HepG2 (cell line): Measurements from ENCODE around the gene DEFB112. TPM values are rescaled to one million over a fixed set of nuclear protein-coding genes. Genes with fewer than 3 reads are reported as not detected.

Source experiments
- ATF7-NPFF ChIP-seq: sonication (generic); formaldehyde crosslinking; IDR thresholded peaks from 2 replicates; pipeline ENCODE4 v1.8.1; 2023; ENCODE audit warnings: mild to moderate bottlenecking, low read depth, missing genetic modification reagents, moderate library complexity
- CBX5 ChIP-seq: sonication (generic); formaldehyde crosslinking; IDR thresholded peaks from 2 replicates; pipeline ENCODE4 v1.4.0; 2020; ENCODE audit warnings: missing genetic modification reagents, borderline replicate concordance
- KDM2A ChIP-seq: sonication (generic); formaldehyde crosslinking; IDR thresholded peaks from 2 replicates; pipeline ENCODE4 v1.4.0; 2020; ENCODE audit warnings: low read depth, missing genetic modification reagents, borderline replicate concordance
- REPIN1 ChIP-seq: sonication (generic); formaldehyde crosslinking; IDR thresholded peaks from 2 replicates; pipeline ENCODE4 v1.8.0; 2022; ENCODE audit warnings: missing genetic modification reagents, low read depth, mild to moderate bottlenecking, borderline replicate concordance
- SIN3B ChIP-seq: fragments of 150-350 bp; IDR thresholded peaks from 2 replicates; pipeline ENCODE4 v1.6.1; 2014; ENCODE audit warnings: low read length
- ZBTB8A ChIP-seq: sonication (generic); formaldehyde crosslinking; IDR thresholded peaks from 2 replicates; pipeline ENCODE4 v1.4.0; 2020; ENCODE audit warnings: mild to moderate bottlenecking, low read depth, missing genetic modification reagents, borderline replicate concordance
- ZFP1 ChIP-seq: IDR thresholded peaks from 2 replicates; pipeline ENCODE4 v1.6.1; 2016
- ZFP90 ChIP-seq: sonication (generic); formaldehyde crosslinking; IDR thresholded peaks from 2 replicates; pipeline ENCODE4 v1.8.0; 2022; ENCODE audit warnings: missing genetic modification reagents, mild to moderate bottlenecking, inconsistent platforms, borderline replicate concordance
- ZNF34 ChIP-seq: sonication (generic); formaldehyde crosslinking; IDR thresholded peaks from 2 replicates; pipeline ENCODE4 v1.4.0; 2020; ENCODE audit warnings: mild to moderate bottlenecking, missing genetic modification reagents, borderline replicate concordance
- ZNF547 ChIP-seq: sonication (generic); formaldehyde crosslinking; IDR thresholded peaks from 2 replicates; pipeline ENCODE4 v1.5.1; 2020; ENCODE audit warnings: mild to moderate bottlenecking, missing genetic modification reagents
- ZNF761 ChIP-seq: sonication (generic); formaldehyde crosslinking; conservative IDR thresholded peaks from 2 replicates; pipeline ENCODE4 v1.4.0; 2020; ENCODE audit warnings: mild to moderate bottlenecking, missing genetic modification reagents
- ZNF777 ChIP-seq: sonication (generic); formaldehyde crosslinking; IDR thresholded peaks from 2 replicates; pipeline ENCODE4 v1.4.0; 2020; ENCODE audit warnings: missing genetic modification reagents
- polyA plus RNA-seq, 8 experiments: library from polyadenylated mRNA; depleted of rRNA in 3 of 8; stranded (reverse) in 7 of 8; unstranded in 1 of 8; fragments of >200 nt; fragmentation: Illumina TruSeq in 4 of 8; extraction: Trizol in 4 of 8; gene quantifications; 2 replicates each; pipeline versions ENCODE4 v1.2.1 to v1.2.3, GENCODE V29; 2011 to 2016; ENCODE audit warnings: low read depth in 4 of 8, missing spikeins in 1 of 8, mixed read lengths in 1 of 8; ENCODE audit not compliant: insufficient read depth in 1 of 8
- total RNA-seq, 5 experiments: library from RNA; depleted of rRNA; stranded (reverse); fragments of >200 nt; fragmentation: Illumina TruSeq; extraction: Trizol; gene quantifications; 2 replicates each; pipeline ENCODE4 v1.2.3, GENCODE V29; 2016; ENCODE audit warnings: low read depth in 1 of 5
- TF ChIP-seq, protein P1 (sequence below): sonication (generic); formaldehyde crosslinking; IDR thresholded peaks from 2 replicates; pipeline ENCODE4 v1.5.0; 2020; ENCODE audit warnings: mild to moderate bottlenecking, missing genetic modification reagents
- TF ChIP-seq, protein P2 (sequence below): sonication (generic); formaldehyde crosslinking; IDR thresholded peaks from 2 replicates; pipeline ENCODE4 v1.5.0; 2020; ENCODE audit warnings: missing genetic modification reagents
- TF ChIP-seq, protein P3 (sequence below): sonication (generic); IDR thresholded peaks from 2 replicates; pipeline ENCODE4 v1.6.1; 2016; ENCODE audit warnings: low read depth, borderline replicate concordance
- TF ChIP-seq, protein P4 (sequence below): sonication (generic); formaldehyde crosslinking; IDR thresholded peaks from 2 replicates; pipeline ENCODE4 v1.4.0; 2020; ENCODE audit warnings: missing genetic modification reagents
- TF ChIP-seq, protein P5 (sequence below): sonication (generic); formaldehyde crosslinking; IDR thresholded peaks from 2 replicates; pipeline ENCODE4 v1.5.0; 2020; ENCODE audit warnings: missing genetic modification reagents
- TF ChIP-seq, protein P6 (sequence below): sonication (generic); formaldehyde crosslinking; IDR thresholded peaks from 2 replicates; pipeline ENCODE4 v1.8.1; 2023; ENCODE audit warnings: mild to moderate bottlenecking, missing genetic modification reagents

DEFB112 gene
- total and polyA plus RNA-seq, 2 of the 13 experiments (the other 11 are each of a cell fraction or from before 2014, with no cell fraction given), result not detected

DNA sequence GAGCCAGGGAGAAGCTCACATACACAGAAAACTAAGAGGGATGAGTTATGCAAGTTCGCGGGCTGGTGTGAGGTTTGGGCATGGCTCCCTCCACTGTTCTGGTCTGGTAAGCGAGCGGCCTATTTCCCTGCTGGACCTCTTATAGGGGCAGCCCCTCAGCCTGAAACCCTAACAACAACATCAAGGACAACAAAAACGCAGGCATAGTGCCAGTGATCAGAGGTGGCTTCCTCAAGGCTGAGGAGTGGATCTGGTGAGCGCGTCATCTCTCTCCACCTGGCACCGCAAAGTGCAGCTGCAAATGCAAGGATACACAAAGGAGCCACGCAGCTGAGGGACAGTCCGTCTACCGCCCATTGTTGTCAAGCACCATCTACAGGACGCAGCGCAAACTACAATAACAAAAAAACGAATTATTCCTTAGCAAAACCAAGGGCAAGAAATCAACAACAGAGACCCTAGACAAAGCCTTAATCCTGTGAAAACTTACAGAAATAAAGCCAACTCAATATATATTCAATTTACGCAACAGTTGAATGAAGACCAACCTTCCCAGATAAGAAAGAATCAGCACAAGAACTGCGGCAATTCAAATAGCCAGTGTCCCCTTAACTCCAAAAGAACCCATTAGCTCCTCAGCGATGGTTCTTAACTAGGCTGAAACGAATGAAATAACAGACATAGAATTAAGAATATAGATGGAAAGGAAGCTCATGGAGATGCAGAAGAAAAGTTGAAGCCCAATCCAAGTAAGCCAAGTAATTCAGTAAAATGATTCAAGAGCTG lies 18.8 kb downstream of the DEFB112 start (continued):
- TF ChIP-seq, protein P1, sequence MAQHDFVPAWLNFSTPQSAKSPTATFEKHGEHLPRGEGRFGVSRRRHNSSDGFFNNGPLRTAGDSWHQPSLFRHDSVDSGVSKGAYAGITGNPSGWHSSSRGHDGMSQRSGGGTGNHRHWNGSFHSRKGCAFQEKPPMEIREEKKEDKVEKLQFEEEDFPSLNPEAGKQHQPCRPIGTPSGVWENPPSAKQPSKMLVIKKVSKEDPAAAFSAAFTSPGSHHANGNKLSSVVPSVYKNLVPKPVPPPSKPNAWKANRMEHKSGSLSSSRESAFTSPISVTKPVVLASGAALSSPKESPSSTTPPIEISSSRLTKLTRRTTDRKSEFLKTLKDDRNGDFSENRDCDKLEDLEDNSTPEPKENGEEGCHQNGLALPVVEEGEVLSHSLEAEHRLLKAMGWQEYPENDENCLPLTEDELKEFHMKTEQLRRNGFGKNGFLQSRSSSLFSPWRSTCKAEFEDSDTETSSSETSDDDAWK (CRISPR knock-in tag), result no peak
- TF ChIP-seq ZNF34 (CRISPR knock-in tag), result no peak
- TF ChIP-seq, protein P2, sequence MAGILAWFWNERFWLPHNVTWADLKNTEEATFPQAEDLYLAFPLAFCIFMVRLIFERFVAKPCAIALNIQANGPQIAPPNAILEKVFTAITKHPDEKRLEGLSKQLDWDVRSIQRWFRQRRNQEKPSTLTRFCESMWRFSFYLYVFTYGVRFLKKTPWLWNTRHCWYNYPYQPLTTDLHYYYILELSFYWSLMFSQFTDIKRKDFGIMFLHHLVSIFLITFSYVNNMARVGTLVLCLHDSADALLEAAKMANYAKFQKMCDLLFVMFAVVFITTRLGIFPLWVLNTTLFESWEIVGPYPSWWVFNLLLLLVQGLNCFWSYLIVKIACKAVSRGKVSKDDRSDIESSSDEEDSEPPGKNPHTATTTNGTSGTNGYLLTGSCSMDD, result no peak
- TF ChIP-seq ZBTB8A, result no peak
- TF ChIP-seq, protein P3, sequence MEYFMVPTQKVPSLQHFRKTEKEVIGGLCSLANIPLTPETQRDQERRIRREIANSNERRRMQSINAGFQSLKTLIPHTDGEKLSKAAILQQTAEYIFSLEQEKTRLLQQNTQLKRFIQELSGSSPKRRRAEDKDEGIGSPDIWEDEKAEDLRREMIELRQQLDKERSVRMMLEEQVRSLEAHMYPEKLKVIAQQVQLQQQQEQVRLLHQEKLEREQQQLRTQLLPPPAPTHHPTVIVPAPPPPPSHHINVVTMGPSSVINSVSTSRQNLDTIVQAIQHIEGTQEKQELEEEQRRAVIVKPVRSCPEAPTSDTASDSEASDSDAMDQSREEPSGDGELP, result peak; percentile 46; the same call in 1 of the 2 replicates
- TF ChIP-seq SIN3B, result no peak
- TF ChIP-seq KDM2A (CRISPR knock-in tag), result peak; percentile 44; the same call in 1 of the 2 replicates
- no peak for TF ChIP-seq ZFP1 (CRISPR knock-in tag)
- TF ChIP-seq, protein P4, sequence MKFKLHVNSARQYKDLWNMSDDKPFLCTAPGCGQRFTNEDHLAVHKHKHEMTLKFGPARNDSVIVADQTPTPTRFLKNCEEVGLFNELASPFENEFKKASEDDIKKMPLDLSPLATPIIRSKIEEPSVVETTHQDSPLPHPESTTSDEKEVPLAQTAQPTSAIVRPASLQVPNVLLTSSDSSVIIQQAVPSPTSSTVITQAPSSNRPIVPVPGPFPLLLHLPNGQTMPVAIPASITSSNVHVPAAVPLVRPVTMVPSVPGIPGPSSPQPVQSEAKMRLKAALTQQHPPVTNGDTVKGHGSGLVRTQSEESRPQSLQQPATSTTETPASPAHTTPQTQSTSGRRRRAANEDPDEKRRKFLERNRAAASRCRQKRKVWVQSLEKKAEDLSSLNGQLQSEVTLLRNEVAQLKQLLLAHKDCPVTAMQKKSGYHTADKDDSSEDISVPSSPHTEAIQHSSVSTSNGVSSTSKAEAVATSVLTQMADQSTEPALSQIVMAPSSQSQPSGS, result no peak
- TF ChIP-seq, protein P5, sequence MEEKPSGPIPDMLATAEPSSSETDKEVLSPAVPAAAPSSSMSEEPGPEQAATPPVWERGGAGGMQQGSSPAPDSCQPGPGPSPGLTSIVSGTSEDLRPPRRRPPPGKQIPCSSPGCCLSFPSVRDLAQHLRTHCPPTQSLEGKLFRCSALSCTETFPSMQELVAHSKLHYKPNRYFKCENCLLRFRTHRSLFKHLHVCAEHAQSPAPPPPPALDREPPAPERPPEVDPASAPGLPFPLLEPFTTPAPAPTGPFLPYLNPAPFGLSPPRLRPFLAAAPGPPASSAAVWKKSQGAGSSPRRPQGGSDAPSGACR (CRISPR knock-in tag), result no peak
- TF ChIP-seq, protein P6, sequence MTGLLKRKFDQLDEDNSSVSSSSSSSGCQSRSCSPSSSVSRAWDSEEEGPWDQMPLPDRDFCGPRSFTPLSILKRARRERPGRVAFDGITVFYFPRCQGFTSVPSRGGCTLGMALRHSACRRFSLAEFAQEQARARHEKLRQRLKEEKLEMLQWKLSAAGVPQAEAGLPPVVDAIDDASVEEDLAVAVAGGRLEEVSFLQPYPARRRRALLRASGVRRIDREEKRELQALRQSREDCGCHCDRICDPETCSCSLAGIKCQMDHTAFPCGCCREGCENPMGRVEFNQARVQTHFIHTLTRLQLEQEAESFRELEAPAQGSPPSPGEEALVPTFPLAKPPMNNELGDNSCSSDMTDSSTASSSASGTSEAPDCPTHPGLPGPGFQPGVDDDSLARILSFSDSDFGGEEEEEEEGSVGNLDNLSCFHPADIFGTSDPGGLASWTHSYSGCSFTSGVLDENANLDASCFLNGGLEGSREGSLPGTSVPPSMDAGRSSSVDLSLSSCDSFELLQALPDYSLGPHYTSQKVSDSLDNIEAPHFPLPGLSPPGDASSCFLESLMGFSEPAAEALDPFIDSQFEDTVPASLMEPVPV (CRISPR knock-in tag), result no peak
- TF ChIP-seq ZNF761 (CRISPR knock-in tag), result no peak
- TF ChIP-seq ATF7-NPFF (CRISPR knock-in tag), result no peak
- no peak for TF ChIP-seq CBX5 (CRISPR knock-in tag)
- 0 out of 2 replicates have a peak, but pooled peaks have one; percentile 30 for TF ChIP-seq REPIN1 (CRISPR knock-in tag)
- no peak for TF ChIP-seq ZNF547 (CRISPR knock-in tag)
- TF ChIP-seq ZFP90 (CRISPR knock-in tag), result no peak
- TF ChIP-seq ZNF777 (CRISPR knock-in tag), result no peak
